ENCODE measurements around the gene BTBD9. TPM values are rescaled to one million over a fixed set of nuclear protein-coding genes. Genes with fewer than 3 reads are reported as not detected.

Gene BTBD9
- total RNA-seq, 4 donors from 2014 or later = 15.4 to 50.0 (median 21.9) TPM

DNA sequence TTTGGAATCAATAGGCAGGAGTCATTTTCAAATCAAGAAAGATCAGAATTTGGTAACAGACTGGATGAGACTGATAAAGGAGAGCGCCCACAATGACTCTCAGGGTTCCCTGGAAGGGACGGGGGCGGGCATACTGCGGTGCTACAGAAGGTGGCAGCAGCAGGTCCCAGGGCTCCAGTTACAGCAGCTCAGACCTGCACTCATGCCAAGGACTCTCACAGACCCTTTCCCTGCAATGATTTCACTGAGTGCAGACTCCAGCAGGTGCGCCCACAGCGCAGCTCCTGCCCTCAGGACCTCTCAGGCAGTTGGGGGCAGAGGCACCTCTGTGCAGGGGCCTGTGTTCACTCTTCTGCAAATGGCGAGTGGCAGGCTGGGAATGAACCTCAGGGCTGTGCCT is 460.4 kb downstream of the BTBD9 start:
- Histone ChIP-seq H3K4me3 (no peak overlapping the region), H3K4me1 (no peaks in the 10 kb centered on the region), H3K27ac (no peak overlapping the region), H3K9me3 (no peaks in the 10 kb centered on the region), H3K27me3 (no peaks in the 10 kb centered on the region), H3K36me3 (peaks cover 8% of the 10 kb centered on the region)
- DNase-seq (ENCODE audit: low spot score in 2 of 2) = peak in 1 of 2 donors; percentile 60
- TF ChIP-seq, protein P1, sequence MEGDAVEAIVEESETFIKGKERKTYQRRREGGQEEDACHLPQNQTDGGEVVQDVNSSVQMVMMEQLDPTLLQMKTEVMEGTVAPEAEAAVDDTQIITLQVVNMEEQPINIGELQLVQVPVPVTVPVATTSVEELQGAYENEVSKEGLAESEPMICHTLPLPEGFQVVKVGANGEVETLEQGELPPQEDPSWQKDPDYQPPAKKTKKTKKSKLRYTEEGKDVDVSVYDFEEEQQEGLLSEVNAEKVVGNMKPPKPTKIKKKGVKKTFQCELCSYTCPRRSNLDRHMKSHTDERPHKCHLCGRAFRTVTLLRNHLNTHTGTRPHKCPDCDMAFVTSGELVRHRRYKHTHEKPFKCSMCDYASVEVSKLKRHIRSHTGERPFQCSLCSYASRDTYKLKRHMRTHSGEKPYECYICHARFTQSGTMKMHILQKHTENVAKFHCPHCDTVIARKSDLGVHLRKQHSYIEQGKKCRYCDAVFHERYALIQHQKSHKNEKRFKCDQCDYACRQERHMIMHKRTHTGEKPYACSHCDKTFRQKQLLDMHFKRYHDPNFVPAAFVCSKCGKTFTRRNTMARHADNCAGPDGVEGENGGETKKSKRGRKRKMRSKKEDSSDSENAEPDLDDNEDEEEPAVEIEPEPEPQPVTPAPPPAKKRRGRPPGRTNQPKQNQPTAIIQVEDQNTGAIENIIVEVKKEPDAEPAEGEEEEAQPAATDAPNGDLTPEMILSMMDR (IDR thresholded peaks at IDR 0.05) = no peak
- TF ChIP-seq POLR2A (IDR thresholded peaks at IDR 0.05) = no peak
- TF ChIP-seq POLR2AphosphoS5 (IDR thresholded peaks at IDR 0.05) = no peak
- TF ChIP-seq EP300 (IDR thresholded peaks at IDR 0.05) = no peak
- 94% methylated on average over 7 of the region's 7 CpGs for WGBS

DNA sequence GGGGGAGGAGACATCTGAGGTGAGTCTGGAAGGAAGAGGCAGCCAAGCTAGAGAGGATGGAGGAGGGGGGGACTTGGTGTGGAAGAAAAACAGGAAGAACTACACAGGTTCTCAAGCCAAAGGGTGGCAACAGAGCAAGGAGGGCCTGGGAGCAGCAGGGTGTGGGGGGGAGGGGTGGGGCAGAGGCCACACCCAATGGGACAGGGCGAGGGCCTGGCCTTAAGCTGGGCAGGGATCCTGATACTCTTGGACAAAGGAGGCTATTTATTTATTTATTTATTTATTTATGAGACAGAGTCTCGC is 461.2 kb downstream of the BTBD9 start:
- no peak overlapping the region for H3K27ac ChIP-seq
- H3K27me3 ChIP-seq = no peaks in the 10 kb centered on the region

DNA sequence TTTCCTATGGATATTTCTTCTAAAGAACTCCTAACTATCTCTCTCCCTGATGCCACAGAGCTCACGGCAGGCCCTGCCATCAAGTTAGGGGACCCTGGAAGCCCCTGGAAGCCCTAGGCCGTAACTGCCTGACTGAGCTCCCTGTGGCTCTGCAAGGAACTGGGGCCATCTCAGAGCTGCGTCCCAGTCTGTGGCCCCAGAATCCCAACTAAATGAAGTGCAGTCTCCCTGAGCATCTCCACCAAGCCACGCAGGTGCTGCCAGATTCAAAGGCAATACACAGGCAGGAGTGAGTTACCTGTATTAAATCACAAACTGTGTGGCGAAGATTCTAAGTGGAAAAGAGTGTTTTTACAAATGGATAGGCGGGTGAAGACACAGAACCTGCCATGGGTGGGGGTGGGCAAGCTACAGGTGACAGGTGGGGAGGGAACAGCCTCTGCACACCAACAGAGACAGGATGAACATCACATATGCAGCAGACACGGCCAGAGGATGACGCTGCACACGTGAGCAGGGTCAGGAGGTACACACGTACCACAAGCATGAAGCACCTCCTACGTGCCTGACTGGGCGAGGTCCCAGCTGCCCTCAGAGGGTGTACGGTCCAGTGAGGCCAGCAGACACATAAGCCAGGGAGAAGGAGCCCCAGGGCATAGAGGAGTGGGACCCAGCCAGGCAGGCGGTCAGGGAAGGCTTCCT is 461.7 kb downstream of the BTBD9 start:
- H3K27ac ChIP-seq = no peak overlapping the region

More for the DNA sequence above, 461.2 kb downstream of the BTBD9 start:
- Histone ChIP-seq H3K36me3 (peaks cover 15% of the 10 kb centered on the region), H3K9me3 (no peaks in the 10 kb centered on the region), H3K4me1 (no peaks in the 10 kb centered on the region), H3K4me3 (no peak overlapping the region)
- WGBS = 83% methylated on average over 2 of the region's 2 CpGs
- no peak for DNase-seq (ENCODE audit: low spot score in 2 of 2)
- TF ChIP-seq EP300 (IDR thresholded peaks at IDR 0.05) (no peak), POLR2AphosphoS5 (IDR thresholded peaks at IDR 0.05) (no peak), POLR2A (IDR thresholded peaks at IDR 0.05) (no peak)
- TF ChIP-seq, protein P1 (IDR thresholded peaks at IDR 0.05) = no peak

DNA sequence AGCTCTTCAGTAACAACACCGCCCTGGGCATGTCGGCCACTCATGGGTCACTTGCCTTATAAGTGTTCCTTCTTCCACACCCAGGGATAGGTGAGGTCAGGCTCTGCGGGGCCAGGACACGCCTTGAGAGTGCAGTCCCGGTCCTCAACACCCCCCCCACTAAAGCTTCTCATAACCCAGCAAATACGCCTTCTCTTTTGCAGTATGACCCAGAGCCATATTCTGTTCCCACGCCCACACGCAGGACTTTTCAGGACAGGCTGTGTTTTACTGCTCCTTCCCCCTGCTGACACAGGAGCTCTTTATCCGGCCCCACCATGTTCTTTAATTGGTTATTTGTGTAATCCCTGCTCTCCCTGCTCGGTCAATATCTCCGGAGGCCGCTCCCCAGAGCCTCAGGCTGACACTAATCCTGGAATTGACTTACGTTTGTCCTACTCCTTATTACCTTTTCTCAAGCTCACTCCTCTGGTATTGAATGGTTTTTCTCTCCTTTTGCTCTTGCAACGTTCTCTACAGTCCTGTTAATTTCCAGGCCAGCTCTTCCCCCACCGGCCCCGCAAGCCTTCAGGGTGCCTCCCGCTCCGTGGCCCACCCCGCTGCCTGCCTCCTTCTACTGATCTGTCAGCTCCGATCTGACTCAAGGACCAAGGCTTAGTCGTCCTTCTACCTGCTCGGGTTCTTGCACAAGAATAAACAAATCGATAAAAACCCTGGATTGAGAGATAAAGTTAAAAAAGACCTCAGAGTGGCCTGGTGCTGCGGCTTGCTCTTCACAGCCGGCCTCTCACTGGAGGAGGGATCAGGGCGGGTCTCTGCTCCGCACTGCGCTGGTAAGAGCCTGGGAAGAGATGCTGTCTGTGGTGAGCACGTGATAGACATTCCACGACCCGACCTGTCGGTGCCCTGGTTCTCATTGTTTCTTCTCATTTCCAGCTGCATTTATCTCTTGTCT is 462.7 kb downstream of the BTBD9 start:
- Histone ChIP-seq H3K4me3 (no peak overlapping the region), H3K36me3 (peaks cover 18% of the 10 kb centered on the region), H3K4me1 (no peaks in the 10 kb centered on the region), H3K9me3 (no peaks in the 10 kb centered on the region), H3K27me3 (no peaks in the 10 kb centered on the region), H3K27ac (no peak overlapping the region)
- 74% methylated on average over 32 of the region's 32 CpGs for WGBS
- TF ChIP-seq, protein P1 (IDR thresholded peaks at IDR 0.05) = no peak
- TF ChIP-seq POLR2A (IDR thresholded peaks at IDR 0.05) (no peak), EP300 (IDR thresholded peaks at IDR 0.05) (no peak), POLR2AphosphoS5 (IDR thresholded peaks at IDR 0.05) (no peak)
- no peak for DNase-seq (ENCODE audit: low spot score in 2 of 2)

More for the DNA sequence above, 461.7 kb downstream of the BTBD9 start:
- Histone ChIP-seq H3K27me3 (no peaks in the 10 kb centered on the region), H3K4me1 (no peaks in the 10 kb centered on the region), H3K4me3 (no peak overlapping the region), H3K9me3 (no peaks in the 10 kb centered on the region), H3K36me3 (peaks cover 18% of the 10 kb centered on the region)
- peak in 1 of 2 donors; percentile 45 for DNase-seq (ENCODE audit: low spot score in 2 of 2)
- TF ChIP-seq, protein P1 (IDR thresholded peaks at IDR 0.05) = no peak
- TF ChIP-seq POLR2AphosphoS5 (IDR thresholded peaks at IDR 0.05) (no peak), POLR2A (IDR thresholded peaks at IDR 0.05) (no peak), EP300 (IDR thresholded peaks at IDR 0.05) (no peak)
- WGBS = 88% methylated on average over 14 of the region's 14 CpGs

DNA sequence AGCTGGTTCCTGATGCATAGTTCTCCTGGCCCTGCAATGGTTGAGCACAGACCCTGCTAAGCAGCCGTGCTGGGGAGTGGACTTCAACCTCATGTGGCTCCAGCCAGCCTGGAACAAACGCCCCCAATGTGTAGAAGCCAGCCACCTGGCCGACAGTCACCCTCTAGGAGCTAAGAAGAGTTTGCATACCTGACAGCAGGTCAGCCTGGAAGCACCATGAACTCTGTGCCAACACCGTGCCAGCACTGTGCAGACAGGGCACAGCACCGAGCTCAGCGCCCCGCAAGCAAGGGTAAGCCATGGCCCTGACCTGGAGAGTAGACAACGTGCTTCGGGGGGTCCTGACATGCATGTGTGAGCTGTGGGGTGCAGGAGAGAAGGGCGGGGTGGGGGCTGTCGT is 463.9 kb downstream of the BTBD9 start:
- peaks cover 18% of the 10 kb centered on the region for H3K36me3 ChIP-seq
- no peak for DNase-seq (ENCODE audit: low spot score in 2 of 2)
- no peak overlapping the region for H3K4me3 ChIP-seq
- H3K4me1 ChIP-seq = no peaks in the 10 kb centered on the region
- TF ChIP-seq POLR2A (IDR thresholded peaks at IDR 0.05) (no peak), EP300 (IDR thresholded peaks at IDR 0.05) (no peak), POLR2AphosphoS5 (IDR thresholded peaks at IDR 0.05) (no peak)
- TF ChIP-seq, protein P1 (IDR thresholded peaks at IDR 0.05) = no peak
- no peaks in the 10 kb centered on the region for H3K27me3 ChIP-seq
- 87% methylated on average over 9 of the region's 11 CpGs for WGBS
- H3K27ac ChIP-seq = no peak overlapping the region
- H3K9me3 ChIP-seq = no peaks in the 10 kb centered on the region
